Astrocyte (in vitro differentiated cells and primary cell): ENCODE results near the gene PPL. TPM values are rescaled to one million over a fixed set of nuclear protein-coding genes. Genes with fewer than 3 reads are reported as not detected.
A peak's percentile ranks its signal among the peaks of the same experiment; 100 is the strongest.

ENCODE experiments used
- DNase-seq: peaks from one replicate; pipeline ENCODE4 v3.0.0-alpha.2; 2010; ENCODE audit warnings: low read depth
- FAIRE-seq: peaks from 2 replicates; lab custom pipeline; 2011; peaks lifted over from hg19 to GRCh38; lab: Jason Lieb, UNC
- H2AFZ ChIP-seq: 2 replicates; pipeline ENCODE4 v1.6.0; 2012; ENCODE audit warnings: low read depth, low read length, inconsistent platforms
- H3K27ac ChIP-seq: 2 replicates; pipeline ENCODE4 v1.5.1; 2011; ENCODE audit warnings: low read depth, low read length, inconsistent platforms
- H3K27me3 ChIP-seq: 2 replicates; pipeline ENCODE4 v1.6.0; 2011; ENCODE audit warnings: low read length, inconsistent platforms; ENCODE audit not compliant: insufficient read depth
- H3K36me3 ChIP-seq: 2 replicates; pipeline ENCODE4 v1.5.1; 2011; ENCODE audit warnings: low read length, inconsistent platforms; ENCODE audit not compliant: insufficient read depth
- H3K4me1 ChIP-seq: 2 replicates; pipeline ENCODE4 v1.5.1; 2011; ENCODE audit warnings: low read length, inconsistent platforms; ENCODE audit not compliant: insufficient read depth
- H3K4me2 ChIP-seq: 2 replicates; pipeline ENCODE4 v1.6.0; 2012; ENCODE audit warnings: low read length, inconsistent platforms
- H3K4me3 ChIP-seq: 2 replicates; pipeline ENCODE4 v1.5.1; 2011; ENCODE audit warnings: low read depth, mild to moderate bottlenecking, low read length, inconsistent platforms; ENCODE audit not compliant: insufficient read depth
- H3K79me2 ChIP-seq: 2 replicates; pipeline ENCODE4 v1.6.0; 2012; ENCODE audit warnings: mild to moderate bottlenecking, low read length, inconsistent platforms; ENCODE audit not compliant: insufficient read depth
- H3K9ac ChIP-seq: 2 replicates; pipeline ENCODE4 v1.6.0; 2012; ENCODE audit warnings: mild to moderate bottlenecking, low read length, inconsistent platforms
- H3K9me3 ChIP-seq: 2 replicates; pipeline ENCODE4 v1.5.1; 2012; ENCODE audit warnings: low read depth, mild to moderate bottlenecking, low read length, inconsistent platforms; ENCODE audit not compliant: insufficient read depth
- H4K20me1 ChIP-seq: 2 replicates; pipeline ENCODE4 v1.6.0; 2012; ENCODE audit warnings: low read length, inconsistent platforms; ENCODE audit not compliant: insufficient read depth
- H3K27ac Mint-ChIP-seq: one replicate; pipeline ENCODE4 v1.8.0; 2021; ENCODE audit warnings: mild to moderate bottlenecking, mixed read lengths; ENCODE audit not compliant: unreplicated experiment
- H3K27me3 Mint-ChIP-seq: one replicate; pipeline ENCODE4 v1.8.0; 2021; ENCODE audit warnings: low read depth, mixed read lengths; ENCODE audit not compliant: unreplicated experiment
- H3K36me3 Mint-ChIP-seq: one replicate; pipeline ENCODE4 v1.8.0; 2021; ENCODE audit warnings: low read depth, mixed read lengths; ENCODE audit not compliant: unreplicated experiment
- H3K4me1 Mint-ChIP-seq: one replicate; pipeline ENCODE4 v1.8.0; 2021; ENCODE audit warnings: low read depth, mixed read lengths; ENCODE audit not compliant: unreplicated experiment
- H3K4me3 Mint-ChIP-seq: one replicate; pipeline ENCODE4 v1.8.0; 2021; ENCODE audit warnings: mild to moderate bottlenecking, moderate library complexity, mixed read lengths; ENCODE audit not compliant: unreplicated experiment
- H3K9me3 Mint-ChIP-seq: one replicate; pipeline ENCODE4 v1.8.0; 2021; ENCODE audit warnings: mild to moderate bottlenecking, mixed read lengths; ENCODE audit not compliant: unreplicated experiment
- EZH2 ChIP-seq: IDR thresholded peaks from 2 replicates; pipeline ENCODE4 v1.6.1; 2012; ENCODE audit warnings: mild to moderate bottlenecking, low read length, inconsistent platforms; ENCODE audit not compliant: insufficient read depth
- total RNA-seq: library from RNA; stranded (reverse); gene quantifications from 2 replicates; pipeline ENCODE4 v1.2.1, GENCODE V29; 2021
- TF ChIP-seq, protein P1 (sequence below): IDR thresholded peaks from 2 replicates; pipeline ENCODE4 v1.5.1; 2011; ENCODE audit warnings: low read depth, mild to moderate bottlenecking, inconsistent platforms, low read length, moderate library complexity; ENCODE audit not compliant: insufficient read depth

PPL gene
- total RNA-seq, 1 donor from 2014 or later: 12.3 TPM

- DNase-seq (no peak), FAIRE-seq (no peak)
- Histone ChIP-seq H4K20me1 (no peaks in the 10 kb centered on the region), H3K4me2 (no peak overlapping the region), H3K79me2 (no peaks in the 10 kb centered on the region), H3K4me3 (no peak overlapping the region), H3K27me3 (peaks cover 11% of the 10 kb centered on the region), H3K9me3 (no peaks in the 10 kb centered on the region), H3K36me3 (no peaks in the 10 kb centered on the region), H3K27ac (no peak overlapping the region), H2AFZ (no peak overlapping the region), H3K4me1 (no peaks in the 10 kb centered on the region), H3K9ac (no peak overlapping the region)
- H3K27me3 Mint-ChIP-seq: peaks cover 9% of the 10 kb centered on the region
- H3K27ac Mint-ChIP-seq: no peak overlapping the region
- peaks cover 4% of the 10 kb centered on the region for H3K4me1 Mint-ChIP-seq
- peaks cover 4% of the 10 kb centered on the region for H3K9me3 Mint-ChIP-seq
- TF ChIP-seq, protein P1, sequence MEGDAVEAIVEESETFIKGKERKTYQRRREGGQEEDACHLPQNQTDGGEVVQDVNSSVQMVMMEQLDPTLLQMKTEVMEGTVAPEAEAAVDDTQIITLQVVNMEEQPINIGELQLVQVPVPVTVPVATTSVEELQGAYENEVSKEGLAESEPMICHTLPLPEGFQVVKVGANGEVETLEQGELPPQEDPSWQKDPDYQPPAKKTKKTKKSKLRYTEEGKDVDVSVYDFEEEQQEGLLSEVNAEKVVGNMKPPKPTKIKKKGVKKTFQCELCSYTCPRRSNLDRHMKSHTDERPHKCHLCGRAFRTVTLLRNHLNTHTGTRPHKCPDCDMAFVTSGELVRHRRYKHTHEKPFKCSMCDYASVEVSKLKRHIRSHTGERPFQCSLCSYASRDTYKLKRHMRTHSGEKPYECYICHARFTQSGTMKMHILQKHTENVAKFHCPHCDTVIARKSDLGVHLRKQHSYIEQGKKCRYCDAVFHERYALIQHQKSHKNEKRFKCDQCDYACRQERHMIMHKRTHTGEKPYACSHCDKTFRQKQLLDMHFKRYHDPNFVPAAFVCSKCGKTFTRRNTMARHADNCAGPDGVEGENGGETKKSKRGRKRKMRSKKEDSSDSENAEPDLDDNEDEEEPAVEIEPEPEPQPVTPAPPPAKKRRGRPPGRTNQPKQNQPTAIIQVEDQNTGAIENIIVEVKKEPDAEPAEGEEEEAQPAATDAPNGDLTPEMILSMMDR: no peak
- TF ChIP-seq EZH2: no peak
- H3K36me3 Mint-ChIP-seq: no peaks in the 10 kb centered on the region
- no peak overlapping the region for H3K4me3 Mint-ChIP-seq
Measured at GRCh38 chr16:4976611-4977145, 39.7 kb upstream of the PPL start.

DNA sequence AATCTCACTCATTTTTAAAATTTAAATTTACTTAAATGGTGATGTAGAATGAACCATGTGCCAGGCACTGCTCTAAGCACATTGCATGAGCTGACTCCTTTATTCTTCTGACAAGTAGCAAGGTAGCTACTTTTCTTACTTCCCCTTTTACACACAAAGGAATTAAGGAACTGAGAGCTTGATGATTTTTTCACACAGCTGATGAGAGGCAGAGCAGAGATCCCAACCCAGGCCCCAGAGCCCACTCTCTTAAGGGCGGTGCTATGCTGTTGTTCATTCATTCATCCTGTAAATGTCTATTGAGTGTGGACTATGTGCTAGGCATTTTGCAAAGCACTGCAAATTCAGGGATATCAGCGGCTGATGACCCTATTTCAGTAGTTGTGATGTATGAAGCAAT, 39.1 kb upstream of the PPL start:
- no peaks in the 10 kb centered on the region for H3K36me3 ChIP-seq
- Mint-ChIP-seq H3K9me3 (peaks cover 4% of the 10 kb centered on the region), H3K27ac (no peak overlapping the region), H3K27me3 (peaks cover 7% of the 10 kb centered on the region), H3K4me3 (no peak overlapping the region), H3K4me1 (peaks cover 4% of the 10 kb centered on the region), H3K36me3 (no peaks in the 10 kb centered on the region)
- FAIRE-seq: no peak
- H3K9ac ChIP-seq: no peak overlapping the region
- no peak overlapping the region for H3K27ac ChIP-seq
- H3K4me3 ChIP-seq: no peak overlapping the region
- H2AFZ ChIP-seq: no peak overlapping the region
- H4K20me1 ChIP-seq: no peaks in the 10 kb centered on the region
- no peak overlapping the region for H3K4me2 ChIP-seq
- DNase-seq: no peak
- H3K9me3 ChIP-seq: no peaks in the 10 kb centered on the region
- H3K4me1 ChIP-seq: no peaks in the 10 kb centered on the region
- TF ChIP-seq, protein P1: no peak
- TF ChIP-seq EZH2: no peak
- no peaks in the 10 kb centered on the region for H3K79me2 ChIP-seq
- H3K27me3 ChIP-seq: peaks cover 11% of the 10 kb centered on the region

DNA sequence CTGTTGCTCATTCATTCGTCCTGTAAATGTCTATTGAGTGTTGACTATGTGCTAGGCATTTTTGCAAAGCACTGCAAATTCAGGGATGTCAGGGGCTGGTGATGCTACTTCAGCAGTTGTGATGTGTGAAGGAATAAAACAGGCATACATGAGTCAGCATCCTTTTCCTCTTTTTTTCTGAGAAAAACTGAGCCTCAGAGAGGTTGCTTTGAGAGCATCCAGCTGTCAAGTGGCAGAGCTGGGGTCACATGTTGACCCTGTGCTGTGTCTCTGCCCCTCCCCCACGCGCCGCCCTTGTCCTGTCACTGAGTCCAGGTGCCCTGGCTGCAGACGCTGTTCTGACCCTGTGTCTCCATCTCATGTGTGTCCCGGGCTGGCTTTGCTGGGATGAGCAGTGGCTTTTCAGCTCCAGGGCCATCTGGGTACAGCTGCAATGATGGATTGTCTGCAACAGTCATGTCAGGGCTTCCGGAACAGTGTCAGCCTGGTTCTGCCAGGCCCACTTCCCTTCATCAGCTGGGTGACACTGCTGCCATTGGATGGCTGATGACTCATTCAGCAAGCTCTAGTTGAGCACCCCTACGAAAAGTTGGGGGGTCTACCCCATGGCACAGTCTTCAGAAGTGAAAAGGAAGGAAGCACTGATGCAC, 36.1 kb upstream of the PPL start:
- H3K27ac Mint-ChIP-seq: peak overlapping the region; percentile 12
- no peak for TF ChIP-seq EZH2
- TF ChIP-seq, protein P1: no peak
- no peak overlapping the region for H3K4me2 ChIP-seq
- peaks cover 2% of the 10 kb centered on the region for H3K27me3 ChIP-seq
- no peaks in the 10 kb centered on the region for H3K79me2 ChIP-seq
- no peaks in the 10 kb centered on the region for H3K4me1 ChIP-seq
- no peaks in the 10 kb centered on the region for H4K20me1 ChIP-seq
- H3K27ac ChIP-seq: no peak overlapping the region
- no peak overlapping the region for H3K4me3 ChIP-seq
- FAIRE-seq: no peak
- DNase-seq: no peak
- peaks cover 4% of the 10 kb centered on the region for H3K9me3 Mint-ChIP-seq
- H3K9me3 ChIP-seq: no peaks in the 10 kb centered on the region
- H3K27me3 Mint-ChIP-seq: no peaks in the 10 kb centered on the region
- no peak overlapping the region for H3K9ac ChIP-seq
- H3K4me1 Mint-ChIP-seq: peaks cover 9% of the 10 kb centered on the region
- H2AFZ ChIP-seq: no peak overlapping the region
- H3K4me3 Mint-ChIP-seq: no peak overlapping the region
- H3K36me3 Mint-ChIP-seq: no peaks in the 10 kb centered on the region
- no peaks in the 10 kb centered on the region for H3K36me3 ChIP-seq
